Colonic mucosa (tissue), 4 donors: ENCODE measurements around the gene ZFHX3. TPM values are rescaled to one million over a fixed set of nuclear protein-coding genes. Genes with fewer than 3 reads are reported as not detected.

Experiments
- DNase-seq: peaks from one replicate; pipeline ENCODE4 v3.0.0-alpha.2; 2020
- H3K27ac ChIP-seq: fragments of 200-600 bp; one replicate; pipeline ENCODE4 v1.8.0; 2021
- H3K27me3 ChIP-seq: fragments of 200-600 bp; one replicate; pipeline ENCODE4 v1.8.0; 2021
- H3K36me3 ChIP-seq: fragments of 200-600 bp; one replicate; pipeline ENCODE4 v1.8.0; 2021
- H3K4me1 ChIP-seq: fragments of 200-600 bp; one replicate; pipeline ENCODE4 v1.8.0; 2021; ENCODE audit warnings: mild to moderate bottlenecking
- H3K4me3 ChIP-seq: fragments of 200-600 bp; one replicate; pipeline ENCODE4 v1.8.0; 2021
- H3K9ac ChIP-seq, 2 donors: one replicate each; pipeline ENCODE4 v1.7.0; 2013; ENCODE audit warnings: control low read depth in 2 of 2, low read depth in 2 of 2, low read length in 2 of 2
- H3K9me3 ChIP-seq: fragments of 200-600 bp; one replicate; pipeline ENCODE4 v1.8.0; 2021
- CTCF ChIP-seq: fragments of 200-600 bp; IDR thresholded peaks from one replicate; pipeline ENCODE4 v1.8.0; 2022; ENCODE audit warnings: antibody characterized with exemption, mild to moderate bottlenecking
- intact Hi-C: fragments of 100-400 bp; cut with DNase I; formaldehyde crosslinking; loops from one replicate; pipeline ENCODE4 v1.14.1; 2022
- total RNA-seq, 2 donors: library from RNA; stranded (reverse); fragmentation: NEBNext Ultra II Directional in 1 of 2; extraction: Animal tissue kit (Norgen Biotek cat#: 25700) in 1 of 2; gene quantifications; one replicate each; pipeline ENCODE4 v1.2.1, GENCODE V29; 2021
- donor health status: healthy.
- donor health status: DM: no; HTN: no; CAD: no.
- donor health status: DM: no; HTN: no; CAD: no.

ZFHX3 gene
- total RNA-seq, 2 donors from 2014 or later = 10.5 to 12.8 TPM

- intact Hi-C loops = no loop called here
- no peak overlapping the region for H3K9ac ChIP-seq
- no peaks in the 10 kb centered on the region for H3K4me1 ChIP-seq
- TF ChIP-seq CTCF = no peak
- H3K36me3 ChIP-seq = no peaks in the 10 kb centered on the region
- no peak for DNase-seq
- H3K27me3 ChIP-seq = no peaks in the 10 kb centered on the region
- no peak overlapping the region for H3K27ac ChIP-seq
- H3K9me3 ChIP-seq = no peaks in the 10 kb centered on the region
- H3K4me3 ChIP-seq = no peak overlapping the region
Observed at GRCh38 chr16:72942021-72942420, 105.9 kb downstream of the ZFHX3 start.

GRCh38 chr16:72940886-72941285, 107.0 kb downstream of the ZFHX3 start:
- Histone ChIP-seq H3K9ac (no peak overlapping the region), H3K27ac (no peak overlapping the region), H3K36me3 (no peaks in the 10 kb centered on the region), H3K4me3 (no peak overlapping the region), H3K9me3 (no peaks in the 10 kb centered on the region), H3K27me3 (no peaks in the 10 kb centered on the region), H3K4me1 (no peaks in the 10 kb centered on the region)
- no peak for TF ChIP-seq CTCF
- no peak for DNase-seq
- intact Hi-C loops = no loop called here

- TF ChIP-seq CTCF = peak; percentile 11
Observed at GRCh38 chr16:72939247-72939646, 108.7 kb downstream of the ZFHX3 start.

GRCh38 chr16:72938795-72939164, 109.1 kb downstream of the ZFHX3 start:
- no peak overlapping the region for H3K9ac ChIP-seq
- intact Hi-C loops = loop anchor here (10.0 kb wide), 1 partner anchor 236 kb away; no protein-coding TSS in a partner anchor
- DNase-seq = peak; percentile 61
- H3K4me3 ChIP-seq = no peak overlapping the region
- no peak for TF ChIP-seq CTCF
- no peaks in the 10 kb centered on the region for H3K27me3 ChIP-seq
- no peaks in the 10 kb centered on the region for H3K9me3 ChIP-seq
- H3K36me3 ChIP-seq = no peaks in the 10 kb centered on the region
- no peaks in the 10 kb centered on the region for H3K4me1 ChIP-seq
- peak overlapping the region; percentile 3 for H3K27ac ChIP-seq

More at GRCh38 chr16:72939247-72939646, 108.7 kb downstream of the ZFHX3 start:
- Histone ChIP-seq H3K9me3 (no peaks in the 10 kb centered on the region), H3K4me3 (no peak overlapping the region), H3K27me3 (no peaks in the 10 kb centered on the region), H3K36me3 (no peaks in the 10 kb centered on the region), H3K4me1 (no peaks in the 10 kb centered on the region), H3K27ac (peak overlapping the region; percentile 3), H3K9ac (no peak overlapping the region)
- intact Hi-C loops = loop anchor here (10.0 kb wide), 1 partner anchor 236 kb away; no protein-coding TSS in a partner anchor
- peak; percentile 58 for DNase-seq

- Histone ChIP-seq H3K27ac (peak overlapping the region; percentile 3), H3K27me3 (no peaks in the 10 kb centered on the region), H3K9me3 (no peaks in the 10 kb centered on the region), H3K9ac (no peak overlapping the region), H3K4me3 (no peak overlapping the region), H3K36me3 (no peaks in the 10 kb centered on the region), H3K4me1 (no peaks in the 10 kb centered on the region)
- DNase-seq = no peak
- intact Hi-C loops = loop anchor here (10.0 kb wide), 1 partner anchor 237 kb away; no protein-coding TSS in a partner anchor
- no peak for TF ChIP-seq CTCF
Observed at GRCh38 chr16:72937916-72938794, 109.8 kb downstream of the ZFHX3 start.
